K562 (cell line): Measurements from ENCODE around the gene NUAK1. TPM values are rescaled to one million over a fixed set of nuclear protein-coding genes. Genes with fewer than 3 reads are reported as not detected.

Source experiments
- ATAC-seq: fragments of 200-7000 bp; cut with Tn5 transposase; 3 replicates; pipeline ENCODE4 v1.9.1; 2020; ENCODE audit warnings: moderate library complexity
- BruUV-seq: library from RNA; stranded (reverse); fragments of 400-500 nt; replicated peaks from 2 replicates; lab custom pipeline; 2021; lab: Mats Ljungman, UMichigan
- CTCF ChIA-PET: fragments of 300-600 bp; formaldehyde crosslinking; extraction: SDS; loops from one replicate; lab custom pipeline; 2021; ENCODE audit warnings: low intra/inter-chr PET ratio; lab: Yijun Ruan, JAX
- POLR2A ChIA-PET: fragments of 300-600, 350-650 bp; sonication (Branson Sonifier 250); formaldehyde crosslinking; extraction: SDS; loops from one replicate; lab custom pipeline; 2021; ENCODE audit warnings: antibody characterized with exemption, inconsistent platforms; lab: Yijun Ruan, JAX
- DNase-seq, 4 experiments: peaks; one replicate each; pipeline versions ENCODE4 v3.0.0 to v3.0.0-alpha.2; 2011 to 2018; ENCODE audit warnings: low spot score in 3 of 4, mixed read lengths in 3 of 4; ENCODE audit errors: extremely low read depth in 1 of 4
- FAIRE-seq: peaks from 2 replicates; lab custom pipeline; 2011; peaks lifted over from hg19 to GRCh38; lab: Jason Lieb, UNC
- H2AFZ ChIP-seq: 2 replicates; pipeline ENCODE4 v1.6.0; 2011; ENCODE audit warnings: low read depth, low read length, control low read depth, inconsistent platforms
- H3K27ac ChIP-seq: fragments of 200-600 bp; 3 replicates; pipeline ENCODE4 v1.8.0; 2011; ENCODE audit warnings: low read depth, mild to moderate bottlenecking, control low read depth, inconsistent platforms, low read length, moderate library complexity, mixed read lengths; ENCODE audit errors: extremely low read depth
- H3K27me3 ChIP-seq, 2 experiments: fragments of 300-600 bp in 1 of 2; 2 replicates in 1 of 2; 3 replicates in 1 of 2; pipeline versions ENCODE4 v1.6.0 to v1.8.0; 2011; ENCODE audit warnings: inconsistent platforms in 2 of 2, low read length in 2 of 2, mild to moderate bottlenecking in 1 of 2, mixed read lengths in 1 of 2, moderate library complexity in 1 of 2; ENCODE audit not compliant: control insufficient read depth in 2 of 2, insufficient read depth in 2 of 2
- H3K36me3 ChIP-seq: fragments of 300-600 bp; 3 replicates; pipeline ENCODE4 v1.8.0; 2011; ENCODE audit warnings: mild to moderate bottlenecking, low read length, inconsistent platforms; ENCODE audit not compliant: control insufficient read depth, insufficient read depth
- H3K4me1 ChIP-seq, 2 experiments: fragments of 200-600 bp in 1 of 2; replicated peaks in 1 of 2; 2 replicates in 1 of 2; 3 replicates in 1 of 2; pipeline versions ENCODE4 v1.5.1 to v1.8.0; 2011; ENCODE audit warnings: inconsistent platforms in 2 of 2, low read length in 2 of 2, mild to moderate bottlenecking in 1 of 2, mixed read lengths in 1 of 2, moderate library complexity in 1 of 2; ENCODE audit not compliant: control insufficient read depth in 2 of 2, insufficient read depth in 2 of 2
- H3K4me2 ChIP-seq: 2 replicates; pipeline ENCODE4 v1.6.1; 2011; ENCODE audit warnings: low read length, control low read depth, inconsistent platforms, mixed read lengths; ENCODE audit not compliant: insufficient read depth
- H3K4me3 ChIP-seq: fragments of 200-600 bp; sonication (generic), shearing (Covaris generic); 2 replicates; pipeline ENCODE4 v1.5.1; 2016; ENCODE audit warnings: control low read depth, inconsistent platforms
- H3K79me2 ChIP-seq: fragments of 200-600 bp; 3 replicates; pipeline ENCODE4 v1.8.0; 2011; ENCODE audit warnings: low read length, inconsistent platforms; ENCODE audit not compliant: control insufficient read depth, insufficient read depth
- H3K9ac ChIP-seq, 2 experiments: 2 replicates each; pipeline versions ENCODE4 v1.6.0 to v1.6.1; 2011; ENCODE audit warnings: low read depth in 2 of 2, low read length in 2 of 2, control low read depth in 1 of 2, inconsistent platforms in 1 of 2, mild to moderate bottlenecking in 1 of 2, mixed read lengths in 1 of 2; ENCODE audit not compliant: insufficient read depth in 1 of 2
- H3K9me1 ChIP-seq: one replicate; pipeline ENCODE4 v1.6.0; 2011; ENCODE audit warnings: inconsistent platforms, mild to moderate bottlenecking, low read length, moderate library complexity; ENCODE audit not compliant: control insufficient read depth, insufficient read depth
- H3K9me3 ChIP-seq: replicated peaks from 2 replicates; pipeline ENCODE4 v1.5.1; 2011; ENCODE audit warnings: low read depth, low read length, inconsistent platforms; ENCODE audit not compliant: control insufficient read depth, insufficient read depth
- H4K20me1 ChIP-seq: replicated peaks from 2 replicates; pipeline ENCODE4 v1.6.1; 2011; ENCODE audit warnings: low read length, inconsistent platforms, mixed read lengths; ENCODE audit not compliant: control insufficient read depth, insufficient read depth
- AFF1 ChIP-seq, 2 experiments: fragments of 450-650 bp; IDR thresholded peaks; 2 replicates each; pipeline ENCODE4 v1.6.1; 2018; ENCODE audit warnings: mild to moderate bottlenecking in 2 of 2, low read depth in 1 of 2; ENCODE audit not compliant: partially characterized antibody in 2 of 2
- ARNT ChIP-seq, 2 experiments: fragments of 450-650 bp; IDR thresholded peaks; 2 replicates each; pipeline ENCODE4 v1.6.1; 2016; ENCODE audit warnings: mild to moderate bottlenecking in 1 of 2
- KDM4B ChIP-seq, 2 experiments: fragments of 450-650 bp in 1 of 2; sonication (generic) in 1 of 2; IDR thresholded peaks; 2 replicates each; pipeline ENCODE4 v1.6.1; 2016 to 2017; ENCODE audit warnings: borderline replicate concordance in 2 of 2, antibody characterized with exemption in 1 of 2, low read depth in 1 of 2, mild to moderate bottlenecking in 1 of 2
- MAX ChIP-seq: sonication (generic); formaldehyde crosslinking; IDR thresholded peaks from 2 replicates; pipeline ENCODE4 v1.9.0; 2022; ENCODE audit warnings: mild to moderate bottlenecking, missing genetic modification reagents
- RAD21 ChIP-seq, 2 experiments: fragments of 250-450 bp in 1 of 2; fragments of 450-650 bp in 1 of 2; sonication (Bioruptor Pico) in 1 of 2; formaldehyde crosslinking in 1 of 2; IDR thresholded peaks in 1 of 2; conservative IDR thresholded peaks in 1 of 2; 2 replicates each; pipeline versions ENCODE4 v1.4.0 to v1.8.0; 2020 to 2022; ENCODE audit warnings: mild to moderate bottlenecking in 2 of 2, moderate library complexity in 1 of 2
- RUNX1 ChIP-seq: sonication (generic); IDR thresholded peaks from 2 replicates; pipeline ENCODE4 v1.6.1; 2016; ENCODE audit warnings: antibody characterized with exemption, low read depth
- SP1 ChIP-seq: sonication (generic); formaldehyde crosslinking; IDR thresholded peaks from 2 replicates; pipeline ENCODE4 v1.8.1; 2022; ENCODE audit warnings: mild to moderate bottlenecking, missing genetic modification reagents
- STAG1 ChIP-seq: sonication (generic); formaldehyde crosslinking; IDR thresholded peaks from 2 replicates; pipeline ENCODE4 v1.5.0; 2020; ENCODE audit warnings: missing genetic modification reagents, borderline replicate concordance
- STAT6 ChIP-seq: sonication (generic); formaldehyde crosslinking; IDR thresholded peaks from 2 replicates; pipeline ENCODE4 v1.8.1; 2023; ENCODE audit warnings: mild to moderate bottlenecking, missing genetic modification reagents
- ZNF79 ChIP-seq: fragments of 250-450 bp; sonication (Bioruptor Pico); IDR thresholded peaks from 2 replicates; pipeline ENCODE4 v1.4.0; 2020; ENCODE audit warnings: low read depth, mild to moderate bottlenecking, moderate library complexity
- WGBS: fragments of 100-300 bp; shearing (Covaris generic); methylation state at CpG from one replicate; pipeline ENCODE4 v1.1.6; 2016; ENCODE audit warnings: low coverage, mixed read lengths; ENCODE audit not compliant: insufficient coverage; ENCODE audit errors: missing lambda C conversion rate; 5-methylcytosine and 5-hydroxymethylcytosine counted together
- in situ Hi-C: fragments of 300-500 bp; cut with MboI; formaldehyde crosslinking; loops from 4 replicates; pipeline ENCODE4 v1.15.0; 2018; ENCODE audit warnings: inconsistent platforms, mixed read lengths
- intact Hi-C: fragments of 100-400 bp; cut with micrococcal nuclease; formaldehyde crosslinking; loops from 2 replicates; pipeline ENCODE4 v1.14.2; 2022
- polyA plus RNA-seq, 8 experiments: library from polyadenylated mRNA; depleted of rRNA in 4 of 8; stranded (reverse) in 5 of 8; unstranded in 3 of 8; fragments of >200 nt; fragmentation: Nextera tagmentation in 2 of 8; fragmentation: Illumina TruSeq in 1 of 8; extraction: Ambion mirVana in 2 of 8; extraction: Trizol in 1 of 8; gene quantifications; 2 replicates each; pipeline versions ENCODE4 v1.2.1 to v1.2.3, GENCODE V29; 2011 to 2014; ENCODE audit warnings: inconsistent platforms in 1 of 8, missing spikeins in 1 of 8
- total RNA-seq, 7 experiments: library from RNA; depleted of rRNA in 6 of 7; stranded (reverse); fragments of >200 nt in 6 of 7; fragmentation: Illumina TruSeq in 2 of 7; extraction: Trizol in 2 of 7; gene quantifications; 2 replicates each; pipeline versions ENCODE4 v1.2.1 to v1.2.3, GENCODE V29; 2011 to 2021; ENCODE audit warnings: low replicate concordance in 1 of 7

The NUAK1 gene
- total and polyA plus RNA-seq, 9 of the 15 experiments (the other 6 are each of a cell fraction or from before 2014, with no cell fraction given) = 0.02 TPM; not detected in 8

GRCh38 chr12:106113824-106114446, 24.8 kb downstream of the NUAK1 start:
- DNase-seq (no peak), ATAC-seq (no peak), FAIRE-seq (no peak)
- Histone ChIP-seq H2AFZ (no peak overlapping the region), H3K9ac (no peak overlapping the region), H3K4me2 (no peak overlapping the region), H3K27ac (no peak overlapping the region), H4K20me1 (no peaks in the 10 kb centered on the region; the same call in 1 of the 2 replicates), H3K79me2 (no peaks in the 10 kb centered on the region), H3K4me3 (no peak overlapping the region), H3K9me1 (no peaks in the 10 kb centered on the region), H3K36me3 (no peaks in the 10 kb centered on the region), H3K4me1 (no peaks in the 10 kb centered on the region), H3K27me3 (peaks cover 4 to 5% of the 10 kb centered on the region in 2 experiments; a peak in 4 of 5 replicates), H3K9me3 (no peaks in the 10 kb centered on the region)
- in situ Hi-C loops (no loop called here), intact Hi-C loops (no loop called here)
- no TSS peak for BruUV-seq
- TF ChIP-seq SP1 (CRISPR knock-in tag) (no peak), STAT6 (CRISPR knock-in tag) (no peak), ARNT (IDR thresholded peaks at IDR 0.05) (no peak), ZNF79 (CRISPR knock-in tag) (no peak), KDM4B (IDR thresholded peaks at IDR 0.05; ENCODE audit: borderline replicate concordance in 2 of 2, low read depth in 1 of 2) (no peak), STAG1 (CRISPR knock-in tag) (no peak), RUNX1 (no peak), AFF1 (IDR thresholded peaks at IDR 0.05; ENCODE audit: low read depth in 1 of 2, partially characterized antibody in 2 of 2) (no peak), RAD21 (CRISPR knock-in tag; conservative IDR thresholded peaks at IDR 0.05 in 1 of 2, IDR thresholded peaks at IDR 0.05 in 1 of 2) (no peak), MAX (CRISPR knock-in tag) (no peak)
- ChIA-PET CTCF (no interaction called here), POLR2A (no interaction called here)
- WGBS = 1% methylated on average over 10 of the region's 10 CpGs
